GM18511 (cell line): ENCODE measurements around the gene PELI3.

Source experiments
- ATAC-seq: cut with Tn5 transposase; IDR thresholded peaks from one replicate; pipeline ENCODE4 v1.9.1; 2021; ENCODE audit warnings: mild to moderate bottlenecking, moderate library complexity; ENCODE audit not compliant: unreplicated experiment

Gene PELI3

DNA sequence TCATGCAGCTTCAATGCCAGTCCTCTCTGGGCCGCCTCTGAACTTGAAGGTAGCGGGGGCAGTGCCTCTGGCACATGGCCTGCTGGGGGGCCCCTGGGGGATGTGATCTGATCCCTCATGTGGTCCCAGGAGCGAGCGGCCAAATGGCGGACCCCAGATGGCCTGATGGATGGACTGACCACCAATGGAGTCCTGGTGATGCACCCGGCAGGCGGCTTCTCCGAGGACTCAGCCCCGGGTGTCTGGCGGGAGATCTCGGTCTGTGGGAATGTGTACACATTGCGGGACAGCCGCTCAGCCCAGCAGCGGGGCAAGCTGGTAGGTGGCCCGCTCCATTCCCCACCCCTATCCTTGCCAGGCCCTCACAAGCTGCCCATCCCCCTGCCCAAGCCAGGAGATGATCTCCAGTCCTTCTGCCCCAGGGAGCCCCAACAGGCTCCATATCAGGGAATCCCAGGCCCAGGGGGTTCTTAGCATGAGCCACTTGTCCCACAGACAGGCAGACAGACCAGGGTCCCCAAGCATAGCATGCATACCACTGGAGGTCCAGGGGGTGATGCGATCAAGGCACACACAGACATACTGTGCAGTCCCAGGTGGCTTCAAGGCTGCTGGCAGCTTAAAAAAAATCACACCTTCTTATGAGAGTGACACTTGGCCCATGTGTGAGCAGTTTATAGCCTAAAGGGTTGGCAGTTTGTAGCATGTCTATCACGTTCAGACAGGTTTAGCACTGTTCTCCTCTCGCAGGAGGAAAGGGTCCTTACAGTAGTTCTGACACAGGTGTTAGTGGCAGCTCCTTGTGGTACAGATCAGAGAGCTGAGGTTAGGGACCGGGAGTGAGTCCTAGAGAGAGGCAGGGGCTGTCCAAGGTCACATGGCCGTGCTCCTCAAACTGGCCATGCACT, 7.2 kb downstream of the PELI3 start:
- ATAC-seq: no peak

DNA sequence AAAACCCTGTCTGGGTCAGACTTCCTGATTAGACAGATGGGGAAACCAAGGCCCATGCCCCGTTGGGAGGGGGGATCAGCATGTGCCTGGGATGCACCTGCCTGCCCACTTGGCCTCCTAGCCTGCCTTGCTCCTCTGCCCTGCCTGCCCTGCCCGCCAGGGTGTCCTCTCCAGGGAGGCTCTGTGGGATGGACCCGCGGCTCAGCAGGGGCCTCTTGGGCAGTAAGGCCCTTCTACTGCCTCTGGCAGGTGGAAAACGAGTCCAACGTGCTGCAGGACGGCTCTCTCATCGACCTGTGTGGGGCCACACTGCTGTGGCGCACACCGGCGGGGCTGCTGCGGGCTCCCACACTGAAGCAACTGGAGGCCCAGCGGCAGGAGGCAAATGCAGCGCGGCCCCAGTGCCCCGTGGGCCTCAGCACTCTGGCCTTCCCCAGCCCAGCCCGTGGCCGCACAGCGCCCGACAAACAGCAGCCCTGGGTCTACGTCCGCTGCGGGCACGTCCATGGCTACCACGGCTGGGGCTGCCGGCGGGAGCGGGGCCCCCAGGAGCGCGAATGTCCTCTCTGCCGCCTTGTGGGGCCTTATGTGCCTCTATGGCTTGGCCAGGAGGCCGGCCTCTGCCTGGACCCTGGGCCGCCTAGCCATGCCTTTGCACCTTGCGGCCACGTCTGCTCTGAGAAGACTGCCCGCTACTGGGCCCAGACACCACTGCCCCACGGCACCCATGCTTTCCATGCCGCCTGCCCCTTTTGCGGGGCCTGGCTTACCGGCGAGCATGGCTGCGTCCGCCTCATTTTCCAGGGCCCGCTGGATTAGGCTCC, 8.9 kb downstream of the PELI3 start:
- ATAC-seq: no peak

DNA sequence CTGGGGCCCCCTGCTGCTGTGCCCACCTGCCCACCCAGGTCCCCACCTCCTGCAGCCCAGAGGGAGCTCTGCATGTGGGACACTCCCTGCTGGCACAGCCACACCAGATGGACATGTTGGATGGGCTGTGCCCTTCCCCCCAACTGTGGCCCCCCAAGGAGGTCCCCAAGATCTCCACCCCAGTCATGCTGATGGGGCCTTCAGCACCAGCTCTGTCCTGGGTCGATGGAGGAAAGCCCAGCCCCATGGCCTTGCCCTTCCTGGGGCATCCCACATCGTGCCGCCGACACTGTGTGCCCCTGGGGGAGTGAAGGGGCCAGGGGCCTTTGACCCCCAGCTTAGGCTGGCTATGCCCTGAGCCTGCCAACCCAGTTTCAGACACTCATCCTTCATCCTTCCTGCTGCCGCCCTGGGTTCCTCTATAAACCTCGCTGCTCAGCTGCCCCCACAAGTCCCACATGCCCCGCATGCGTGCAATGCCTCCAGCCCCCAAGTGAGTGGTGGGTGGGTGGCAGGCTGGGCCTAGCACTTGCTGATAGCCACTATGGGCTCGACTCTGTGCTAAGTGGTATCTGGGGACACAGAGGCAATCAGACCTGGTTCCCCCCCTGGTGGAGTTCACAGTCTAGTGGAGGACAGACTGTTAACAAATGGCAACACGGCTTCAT, 9.6 kb downstream of the PELI3 start:
- no peak for ATAC-seq

DNA sequence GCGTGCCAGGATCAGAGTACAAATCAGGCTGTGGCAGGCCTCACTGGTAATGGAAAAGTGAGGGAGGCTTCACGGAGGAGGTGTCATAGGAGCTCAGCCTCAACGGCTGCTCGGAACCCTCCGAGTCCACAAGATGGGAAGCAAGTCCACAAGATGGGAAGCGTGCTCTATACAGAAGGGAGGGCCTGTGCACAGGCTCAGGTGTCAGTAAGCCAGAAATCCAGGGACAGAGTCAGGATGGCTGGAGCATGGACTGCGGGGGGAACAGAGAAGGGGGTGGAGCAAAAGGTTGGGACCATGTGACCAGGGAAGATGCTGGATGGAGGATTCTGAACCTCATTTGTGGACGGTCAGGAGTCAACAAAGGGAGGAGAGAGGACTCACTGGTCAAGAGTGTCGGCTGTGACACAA, 10.1 kb downstream of the PELI3 start:
- no peak for ATAC-seq

DNA sequence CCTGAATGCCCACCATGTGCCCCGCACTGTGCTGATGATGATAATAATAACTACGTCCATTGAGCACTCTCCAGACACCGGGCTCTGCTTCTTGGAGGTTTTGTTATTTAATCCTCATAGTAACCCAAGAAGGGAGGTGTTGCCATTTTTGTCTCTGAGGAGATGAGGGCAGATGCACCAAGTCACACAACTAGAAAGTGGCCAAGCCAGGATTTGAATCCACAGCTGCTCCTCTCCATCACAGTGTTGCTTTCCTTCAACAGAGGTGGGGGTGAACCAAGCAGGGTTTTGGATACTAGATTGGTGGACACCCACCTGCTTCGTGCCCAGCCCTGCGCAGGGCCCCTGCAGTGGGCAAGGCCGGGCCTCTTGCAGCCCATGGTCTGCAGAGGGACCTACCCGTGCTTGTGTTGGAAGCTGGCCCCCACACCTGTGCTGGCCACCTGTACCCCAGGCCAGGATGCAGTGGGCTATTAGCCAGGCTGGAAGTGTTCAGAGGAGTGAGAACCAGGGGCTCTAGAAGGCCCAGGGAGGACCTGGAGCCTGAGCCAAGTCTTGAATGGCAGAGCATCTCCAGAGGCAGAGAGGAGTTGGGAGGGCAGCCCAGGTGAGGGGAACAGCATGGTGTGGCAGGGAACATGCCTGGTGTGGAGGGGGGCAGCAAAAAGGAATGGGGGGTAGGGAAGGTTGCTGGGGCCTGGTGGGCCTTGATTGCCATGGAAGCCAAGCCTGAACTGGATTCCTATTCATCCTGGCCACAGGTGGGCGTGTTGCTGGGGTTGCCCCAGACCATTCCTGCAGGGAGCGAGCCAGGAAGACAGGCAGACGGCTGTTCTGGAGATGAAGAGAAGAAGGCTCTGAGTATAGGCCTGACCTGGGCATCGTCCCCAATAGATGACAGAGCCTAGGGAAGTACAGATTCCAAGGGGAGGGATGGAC, 10.8 kb downstream of the PELI3 start:
- no peak for ATAC-seq

DNA sequence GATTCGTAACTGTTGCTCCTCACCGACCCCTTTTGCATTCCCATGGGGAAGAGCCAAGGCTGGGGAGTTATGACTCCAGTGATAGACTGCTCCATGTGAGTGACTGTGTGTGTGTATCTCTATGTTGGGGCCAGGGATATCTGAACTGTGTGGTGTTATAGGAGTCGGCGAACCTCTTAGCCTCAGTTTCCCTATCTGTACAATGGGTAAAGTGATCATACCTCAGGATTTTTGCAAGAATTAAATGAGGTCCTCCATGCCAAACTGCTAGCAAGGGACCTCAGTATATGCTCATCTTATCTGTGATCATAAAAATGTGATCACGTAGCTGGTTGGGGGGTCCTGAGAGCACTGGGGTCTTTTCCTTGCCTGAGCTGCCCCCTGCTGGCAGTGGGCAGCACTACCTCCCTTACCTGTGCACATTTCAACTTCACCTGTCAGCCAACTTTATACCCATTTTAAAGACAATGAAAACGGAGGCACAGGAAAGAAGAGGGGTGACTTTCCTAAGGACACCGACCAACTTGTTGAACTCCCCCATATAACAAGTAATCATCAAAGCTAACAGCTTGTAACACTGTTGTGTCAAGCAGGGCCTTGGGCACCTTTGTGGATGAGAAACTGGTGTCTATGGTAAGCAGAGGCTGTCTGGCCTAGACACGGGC, 12.2 kb downstream of the PELI3 start:
- no peak for ATAC-seq

DNA sequence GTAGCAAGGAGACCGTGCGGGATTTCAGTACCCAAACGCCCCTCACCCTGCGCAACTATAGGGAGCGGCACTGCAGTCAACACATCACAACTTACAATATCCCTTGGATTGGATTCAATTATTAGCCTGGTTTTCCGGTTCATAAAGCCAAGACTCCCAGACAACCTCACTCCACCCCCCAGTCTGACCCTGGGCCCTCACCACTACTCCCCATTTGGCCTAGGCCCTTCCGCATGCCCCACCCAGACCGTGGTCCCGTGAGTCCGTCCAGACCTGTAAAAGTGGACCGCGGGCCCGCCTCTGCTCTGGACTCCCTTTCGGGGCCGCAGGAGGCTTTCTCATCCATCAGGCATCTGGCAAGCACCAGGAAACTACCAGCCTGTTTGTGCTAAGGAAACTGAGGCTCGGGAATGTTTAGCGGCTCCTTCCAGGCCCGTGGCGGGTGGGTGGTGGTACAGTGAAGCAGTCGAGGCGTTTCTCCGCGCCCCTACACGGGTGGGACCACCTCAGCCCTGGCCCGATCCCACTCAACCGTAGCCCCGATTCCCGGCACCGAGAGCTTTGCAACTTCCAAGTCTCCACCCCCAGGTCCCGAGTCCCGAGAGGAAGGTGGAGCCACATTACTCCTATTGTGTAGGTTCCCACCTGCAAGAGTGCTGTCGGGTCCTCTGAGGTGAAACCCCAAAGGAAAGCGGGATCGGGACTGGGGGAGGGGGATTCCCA, 12.8 kb downstream of the PELI3 start:
- no peak for ATAC-seq

DNA sequence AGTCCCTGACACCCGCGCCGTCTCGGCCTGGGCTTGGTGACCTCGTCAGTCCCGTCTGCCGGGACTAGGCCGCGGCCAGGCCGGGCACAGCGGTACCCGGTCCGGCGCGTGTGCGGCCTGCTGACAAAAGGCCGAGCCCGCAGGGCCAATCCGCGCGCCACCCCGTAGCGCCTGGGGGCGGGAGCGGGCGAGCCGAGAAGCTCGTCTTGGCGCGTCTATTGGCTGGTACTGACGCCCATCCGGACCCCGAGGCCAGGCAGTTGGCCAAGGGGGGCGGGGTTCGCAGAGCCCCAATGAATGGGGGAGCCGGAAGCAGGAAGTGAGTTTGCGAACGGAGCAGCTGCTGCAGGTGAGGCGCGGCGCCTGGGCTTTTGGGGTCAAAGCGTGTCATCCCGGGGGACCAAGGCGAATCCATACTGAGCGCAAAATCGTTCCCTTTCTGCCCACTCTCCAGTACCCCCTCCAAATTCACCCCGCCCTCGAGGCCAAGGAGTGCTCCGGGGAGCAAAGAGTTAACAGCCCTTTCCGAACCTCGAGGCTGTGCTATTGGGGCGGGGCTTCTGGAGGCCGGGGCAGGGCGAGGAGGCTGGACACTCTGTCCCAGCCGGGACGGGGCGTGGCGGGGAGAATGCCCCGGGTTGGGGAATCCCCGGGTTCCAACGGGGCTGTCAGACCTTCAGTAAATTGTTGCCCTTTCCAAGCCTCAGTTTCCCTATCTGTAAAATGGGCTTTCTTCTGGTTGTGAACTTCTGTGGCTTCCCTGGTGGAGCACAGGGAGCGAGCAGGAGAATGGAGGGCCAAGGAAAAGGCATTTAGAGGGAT, 13.6 kb downstream of the PELI3 start, which contains the start of gene DPP3:
Gene DPP3, plus strand, starts transcription at position 318 of the 822 bp plus-strand sequence. CDS start 1,767 bp downstream, outside the sequence.
- ATAC-seq: peak; percentile 95

DNA sequence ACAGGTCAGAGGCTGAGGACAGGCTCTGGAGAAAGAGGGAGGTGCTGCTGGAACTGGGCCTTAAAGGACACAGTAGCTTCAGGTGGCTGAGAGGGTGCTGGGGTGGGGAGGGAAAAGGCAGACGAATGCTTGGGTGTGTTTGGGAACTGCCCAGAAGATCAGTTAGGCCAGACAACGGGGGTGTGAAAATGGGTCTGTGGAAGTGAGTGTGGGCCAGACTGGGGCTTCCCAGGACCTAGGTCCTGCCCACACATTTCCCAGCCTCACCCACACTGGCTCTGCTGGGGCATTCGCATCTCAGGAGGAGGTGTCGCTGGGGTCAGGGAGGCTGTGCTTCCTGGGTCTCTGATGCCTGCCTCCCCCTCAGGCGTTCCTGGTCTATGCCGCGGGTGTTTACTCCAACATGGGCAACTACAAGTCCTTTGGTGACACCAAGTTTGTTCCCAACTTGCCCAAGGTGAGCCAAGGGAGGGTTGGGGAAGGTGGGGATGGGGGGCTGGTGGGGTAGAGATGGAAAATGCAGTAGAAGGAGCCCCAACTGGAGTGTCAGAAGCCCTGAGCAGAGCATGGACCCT, 18.2 kb downstream of the PELI3 start:
- no peak for ATAC-seq

DNA sequence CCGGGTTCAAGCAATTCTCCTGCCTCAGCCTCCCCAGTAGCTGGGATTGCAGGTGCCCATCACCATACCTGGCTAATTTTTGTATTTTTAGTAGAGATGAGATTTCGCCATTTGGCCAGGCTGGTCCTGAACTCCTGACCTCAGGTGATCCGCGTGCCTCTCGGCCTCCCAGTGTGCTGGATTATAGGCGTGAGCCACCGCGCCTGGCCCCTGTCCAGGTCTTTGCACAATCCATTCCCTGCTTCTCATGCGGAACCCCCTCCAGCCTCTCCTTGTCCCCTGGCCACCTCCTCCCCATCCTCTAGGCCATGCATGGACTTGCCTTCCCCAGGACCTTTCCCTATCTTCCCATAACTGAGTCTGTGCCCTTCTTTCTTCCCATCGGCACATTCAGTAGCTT, 22.3 kb downstream of the PELI3 start:
- no peak for ATAC-seq

DNA sequence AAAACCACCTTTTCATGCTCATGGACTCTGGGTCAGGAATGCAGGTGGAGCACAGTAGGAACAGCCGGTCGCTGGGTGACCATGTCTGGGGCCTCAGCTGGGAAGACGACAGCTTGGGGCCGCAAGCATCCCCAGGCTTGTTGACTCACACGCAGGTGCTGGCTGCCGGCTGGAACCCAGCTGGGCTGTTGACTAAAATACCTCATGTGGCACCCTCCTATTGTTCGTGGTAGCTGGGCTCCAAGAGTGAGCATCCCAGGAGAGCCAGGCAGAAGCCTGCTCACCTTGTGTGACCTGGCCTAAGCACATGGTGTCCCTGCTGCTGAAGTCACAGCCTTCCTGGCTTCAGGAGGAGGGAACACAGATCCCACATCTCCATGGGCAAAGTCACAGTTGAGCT, 22.9 kb downstream of the PELI3 start:
- no peak for ATAC-seq

DNA sequence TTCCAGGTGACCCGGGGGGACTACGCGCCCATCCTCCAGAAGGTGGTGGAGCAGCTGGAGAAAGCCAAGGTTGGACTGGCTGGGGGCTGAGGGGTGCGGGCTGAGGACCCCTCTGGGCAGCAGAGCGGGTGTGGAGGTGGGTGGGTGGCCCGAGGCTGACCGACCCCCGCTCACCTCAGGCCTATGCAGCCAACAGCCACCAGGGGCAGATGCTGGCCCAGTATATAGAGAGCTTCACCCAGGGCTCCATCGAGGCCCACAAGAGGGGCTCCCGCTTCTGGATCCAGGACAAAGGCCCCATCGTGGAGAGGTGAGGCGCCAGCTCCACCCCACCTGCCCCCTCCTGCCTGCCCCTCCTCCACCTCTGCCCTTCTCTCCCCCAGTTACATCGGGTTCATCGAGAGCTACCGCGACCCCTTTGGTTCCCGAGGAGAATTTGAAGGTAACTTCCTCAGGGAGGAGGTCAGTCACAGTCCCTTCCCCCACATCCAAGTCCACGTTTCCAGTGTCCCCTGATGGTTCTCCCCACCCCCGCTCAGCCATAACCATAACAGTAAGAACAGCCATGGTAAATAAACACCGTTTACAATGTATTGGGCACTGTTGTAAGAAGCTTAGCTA, 24.7 kb downstream of the PELI3 start:
- ATAC-seq: no peak

DNA sequence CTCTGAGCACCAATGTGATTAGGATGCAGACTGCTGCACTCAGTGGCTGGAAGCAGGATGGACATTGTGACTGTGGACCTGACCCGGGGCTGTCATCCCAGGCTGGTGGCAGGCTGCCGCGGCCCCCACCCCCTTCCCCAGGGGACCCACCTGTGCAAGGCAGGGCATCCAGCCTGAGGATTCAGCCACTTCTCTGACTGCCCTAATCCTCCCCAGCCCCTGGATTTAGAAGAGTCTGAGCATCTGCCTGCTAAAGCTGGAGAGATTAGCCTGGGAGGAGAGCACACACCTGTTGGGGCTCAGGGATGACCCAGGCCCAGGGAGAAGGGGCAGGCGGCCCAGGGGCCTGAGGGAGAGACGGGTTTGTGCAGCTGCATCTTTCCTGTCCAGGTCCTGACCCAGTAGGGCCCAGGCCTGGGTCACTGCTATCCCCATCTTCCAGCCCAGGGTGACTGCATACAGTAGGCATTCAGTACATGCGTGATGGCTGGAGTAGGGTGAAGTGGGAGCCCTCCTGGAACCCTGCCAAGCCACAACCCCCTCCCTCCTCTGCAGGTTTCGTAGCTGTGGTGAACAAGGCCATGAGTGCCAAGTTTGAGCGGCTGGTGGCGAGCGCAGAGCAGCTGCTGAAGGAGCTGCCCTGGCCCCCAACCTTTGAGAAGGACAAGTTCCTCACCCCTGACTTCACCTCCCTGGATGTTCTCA, 25.6 kb downstream of the PELI3 start:
- no peak for ATAC-seq

DNA sequence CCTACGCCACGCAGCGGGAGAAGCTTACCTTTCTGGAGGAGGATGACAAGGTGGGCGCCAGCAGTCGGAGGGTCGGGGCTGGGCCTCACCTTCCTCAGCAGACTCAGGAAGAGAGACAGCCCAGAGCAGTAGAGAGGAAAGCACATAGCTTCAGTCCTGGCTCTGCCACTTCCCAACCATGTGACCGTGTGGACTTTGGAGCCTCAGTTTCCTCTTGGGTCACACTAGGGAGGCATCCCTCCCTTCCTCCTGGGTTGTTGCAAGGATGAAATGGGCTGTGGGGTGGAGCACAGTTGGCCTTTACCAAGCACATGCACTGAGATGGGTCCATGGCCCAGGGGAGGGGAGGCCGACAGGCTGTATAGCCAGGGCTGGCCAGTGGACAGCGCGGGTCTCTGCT, 26.4 kb downstream of the PELI3 start:
- no peak for ATAC-seq

DNA sequence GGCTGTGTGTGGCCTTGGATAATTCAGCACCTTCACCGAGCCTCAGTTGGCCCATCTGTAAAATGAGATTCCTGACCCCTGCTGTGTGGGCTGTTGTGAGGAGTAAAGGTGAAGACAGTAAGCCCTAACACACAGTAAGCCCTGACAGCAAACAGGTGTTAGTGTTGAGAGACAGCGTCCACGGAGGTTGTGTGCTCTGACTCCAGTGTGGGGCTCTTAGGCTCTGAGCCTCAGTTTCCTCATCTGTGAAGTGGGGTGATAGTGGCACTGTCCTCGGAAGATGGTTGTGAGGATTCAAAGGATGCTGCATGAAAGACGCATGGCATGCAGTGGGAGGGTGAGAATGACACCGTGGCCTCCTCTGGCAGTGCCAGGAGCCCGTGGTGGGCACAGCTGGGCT, 27.8 kb downstream of the PELI3 start:
- ATAC-seq: no peak

DNA sequence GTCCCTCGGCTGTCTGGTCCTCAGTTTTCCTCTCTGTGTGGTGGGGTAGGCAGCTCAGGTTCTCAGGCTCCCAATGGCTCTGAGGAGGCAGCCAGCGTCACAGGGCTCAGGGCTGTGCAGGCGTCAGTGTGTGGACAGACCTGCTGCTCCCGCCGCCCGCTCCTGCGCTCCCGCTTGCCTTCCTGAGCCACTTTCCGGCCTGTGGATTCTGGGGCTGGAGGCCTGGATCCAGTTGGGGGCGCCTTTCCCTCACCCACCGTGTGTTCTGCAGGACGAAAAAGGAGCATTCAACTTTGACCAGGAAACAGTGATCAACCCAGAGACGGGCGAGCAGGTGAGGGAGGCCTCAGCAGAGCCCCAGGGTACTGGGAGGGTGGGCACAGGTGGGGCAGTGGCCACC, 28.2 kb downstream of the PELI3 start:
- no peak for ATAC-seq

DNA sequence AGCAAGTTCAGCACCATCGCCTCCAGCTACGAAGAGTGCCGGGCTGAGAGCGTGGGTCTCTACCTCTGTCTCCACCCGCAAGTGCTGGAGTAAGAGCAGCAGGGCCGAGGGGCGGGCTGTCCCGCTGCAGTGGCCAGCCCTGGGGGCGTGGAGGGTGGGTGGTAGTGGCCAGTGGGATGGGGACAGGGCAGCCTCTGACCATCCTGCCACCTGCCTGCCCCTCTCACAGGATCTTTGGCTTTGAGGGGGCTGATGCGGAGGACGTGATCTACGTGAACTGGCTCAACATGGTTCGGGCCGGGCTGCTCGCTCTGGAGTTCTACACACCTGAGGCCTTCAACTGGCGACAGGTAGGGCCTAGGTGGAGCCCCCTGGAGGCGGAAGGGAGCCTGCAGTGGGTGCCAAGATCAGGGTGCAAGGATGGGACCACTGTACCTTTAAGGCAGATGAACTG, 28.7 kb downstream of the PELI3 start:
- ATAC-seq: no peak
